ENCODE measurements around the gene NUP153. TPM values are rescaled to one million over a fixed set of nuclear protein-coding genes. Genes with fewer than 3 reads are reported as not detected.

The NUP153 gene
- total and polyA plus RNA-seq, 10 of the 15 experiments (the other 5 are each of a cell fraction or from before 2014, with no cell fraction given), result 13.9 to 77.7 (median 56.2) TPM

- in situ Hi-C loops (cut with MboI), result no loop called here
- Histone ChIP-seq H4K20me1 (ENCODE audit: control insufficient read depth, insufficient read depth) (no peaks in the 10 kb centered on the region), H3K79me2 (ENCODE audit: control insufficient read depth, insufficient read depth, low read length) (no peaks in the 10 kb centered on the region), H3K9ac (ENCODE audit: control insufficient read depth, insufficient read depth, low read length) (no peak overlapping the region), H3K4me2 (ENCODE audit: control insufficient read depth, insufficient read depth) (no peak overlapping the region), H2AFZ (ENCODE audit: control insufficient read depth, low read depth, low read length) (no peak overlapping the region), H3K4me3 (no peak overlapping the region), H3K9me3 (replicated peaks; ENCODE audit: control insufficient read depth, insufficient read depth, low read length) (peaks cover 4% of the 10 kb centered on the region; the same call in 2 of the 3 replicates), H3K4me1 (ENCODE audit: control insufficient read depth, insufficient read depth, low read length) (no peaks in the 10 kb centered on the region), H3K36me3 (ENCODE audit: control insufficient read depth in 2 of 2, insufficient read depth in 2 of 2, low read length in 1 of 2) (no peaks in the 10 kb centered on the region), H3K27me3 (replicated peaks in 1 of 2; ENCODE audit: control insufficient read depth in 2 of 2, insufficient read depth in 2 of 2, low read length in 1 of 2) (no peaks in the 10 kb centered on the region), H3K27ac (ENCODE audit: control insufficient read depth, insufficient read depth) (no peak overlapping the region)
- no peak for ATAC-seq
- TF ChIP-seq HDAC6 (IDR thresholded peaks at IDR 0.05; ENCODE audit: unreplicated experiment), result no peak
- TF ChIP-seq YBX1 (IDR thresholded peaks at IDR 0.05), result no peak
- no TSS peak for BruUV-seq (replicated peaks)
- DNase-seq (ENCODE audit: low read depth, low spot score), result no peak
- no peak for FAIRE-seq
- CTCF ChIA-PET, result no interaction called here
- POLR2A ChIA-PET, result no interaction called here
- WGBS (ENCODE audit: insufficient coverage, insufficient replicate concordance, low lambda C conversion rate, missing lambda C conversion rate), result 45% methylated on average over 8 of the region's 8 CpGs
- RAD21 ChIA-PET (ENCODE audit: unreplicated experiment), result no interaction called here
- intact Hi-C loops (cut with micrococcal nuclease; ENCODE audit: unreplicated experiment), result no loop called here
- SMC1A ChIA-PET (ENCODE audit: uncharacterized antibody, unreplicated experiment), result interaction anchor here (0.9 kb wide), 1 partner anchor 41 kb away, joined by 4 read pairs; no protein-coding TSS in a partner anchor
These were observed 131.7 kb downstream of the NUP153 start for GRCh38 chr6:17574866-17575560.

GRCh38 chr6:17565399-17565798, 141.3 kb downstream of the NUP153 start:
- FAIRE-seq (no peak), DNase-seq (ENCODE audit: low read depth, low spot score) (no peak), ATAC-seq (no peak)
- H3K9ac ChIP-seq (ENCODE audit: control insufficient read depth, insufficient read depth, low read length), result no peak overlapping the region
- H3K9me3 ChIP-seq (replicated peaks; ENCODE audit: control insufficient read depth, insufficient read depth, low read length), result no peaks in the 10 kb centered on the region; the same call in 2 of the 3 replicates
- H3K36me3 ChIP-seq (ENCODE audit: control insufficient read depth in 2 of 2, insufficient read depth in 2 of 2, low read length in 1 of 2), result no peaks in the 10 kb centered on the region
- in situ Hi-C loops (cut with MboI), result no loop called here
- ChIA-PET SMC1A (ENCODE audit: uncharacterized antibody, unreplicated experiment) (interaction anchor here (0.6 kb wide), 1 partner anchor 315 kb away, joined by 3 read pairs; no protein-coding TSS in a partner anchor), CTCF (no interaction called here), RAD21 (ENCODE audit: unreplicated experiment) (no interaction called here), POLR2A (no interaction called here)
- H3K4me1 ChIP-seq (ENCODE audit: control insufficient read depth, insufficient read depth, low read length), result no peaks in the 10 kb centered on the region
- intact Hi-C loops (cut with micrococcal nuclease; ENCODE audit: unreplicated experiment), result no loop called here
- no peaks in the 10 kb centered on the region for H3K27me3 ChIP-seq (replicated peaks in 1 of 2; ENCODE audit: control insufficient read depth in 2 of 2, insufficient read depth in 2 of 2, low read length in 1 of 2)
- no peak overlapping the region for H3K4me2 ChIP-seq (ENCODE audit: control insufficient read depth, insufficient read depth)
- H2AFZ ChIP-seq (ENCODE audit: control insufficient read depth, low read depth, low read length), result no peak overlapping the region
- H4K20me1 ChIP-seq (ENCODE audit: control insufficient read depth, insufficient read depth), result no peaks in the 10 kb centered on the region
- no TSS peak for BruUV-seq (replicated peaks)
- WGBS (ENCODE audit: insufficient coverage, insufficient replicate concordance, low lambda C conversion rate, missing lambda C conversion rate), result 18% methylated on average over 3 of the region's 3 CpGs
- no peak overlapping the region for H3K27ac ChIP-seq (ENCODE audit: control insufficient read depth, insufficient read depth)
- no peaks in the 10 kb centered on the region for H3K79me2 ChIP-seq (ENCODE audit: control insufficient read depth, insufficient read depth, low read length)
- H3K4me3 ChIP-seq, result no peak overlapping the region
- TF ChIP-seq SUPT20H (IDR thresholded peaks at IDR 0.05; ENCODE audit: borderline replicate concordance, control insufficient read depth, low read depth, low read length) (no peak), MLLT1 (IDR thresholded peaks at IDR 0.05) (no peak), MYB (IDR thresholded peaks at IDR 0.05; ENCODE audit: borderline replicate concordance, low read depth, low read length) (no peak), CBX5 (IDR thresholded peaks at IDR 0.05; ENCODE audit: low read depth) (no peak), BCLAF1 (IDR thresholded peaks at IDR 0.05) (no peak), SREBF2 (IDR thresholded peaks at IDR 0.05; ENCODE audit: low read length) (no peak), ATF2 (IDR thresholded peaks at IDR 0.05; ENCODE audit: low read length) (no peak), SMAD1 (IDR thresholded peaks at IDR 0.05; ENCODE audit: low read depth, partially characterized antibody) (no peak), BRCA1 (IDR thresholded peaks at IDR 0.05; ENCODE audit: low read depth, low read length) (no peak), RFX5 (IDR thresholded peaks at IDR 0.05; ENCODE audit: low read depth, low read length) (no peak)

Measured in GM12878 (cell line).